AML-193 (cell line): ENCODE data around the gene ARID3B.

Experiments
- DNase-seq, 2 experiments: peaks; one replicate each; lab custom pipeline; 2025; lab: John Stamatoyannopoulos, UW

Gene ARID3B

DNA sequence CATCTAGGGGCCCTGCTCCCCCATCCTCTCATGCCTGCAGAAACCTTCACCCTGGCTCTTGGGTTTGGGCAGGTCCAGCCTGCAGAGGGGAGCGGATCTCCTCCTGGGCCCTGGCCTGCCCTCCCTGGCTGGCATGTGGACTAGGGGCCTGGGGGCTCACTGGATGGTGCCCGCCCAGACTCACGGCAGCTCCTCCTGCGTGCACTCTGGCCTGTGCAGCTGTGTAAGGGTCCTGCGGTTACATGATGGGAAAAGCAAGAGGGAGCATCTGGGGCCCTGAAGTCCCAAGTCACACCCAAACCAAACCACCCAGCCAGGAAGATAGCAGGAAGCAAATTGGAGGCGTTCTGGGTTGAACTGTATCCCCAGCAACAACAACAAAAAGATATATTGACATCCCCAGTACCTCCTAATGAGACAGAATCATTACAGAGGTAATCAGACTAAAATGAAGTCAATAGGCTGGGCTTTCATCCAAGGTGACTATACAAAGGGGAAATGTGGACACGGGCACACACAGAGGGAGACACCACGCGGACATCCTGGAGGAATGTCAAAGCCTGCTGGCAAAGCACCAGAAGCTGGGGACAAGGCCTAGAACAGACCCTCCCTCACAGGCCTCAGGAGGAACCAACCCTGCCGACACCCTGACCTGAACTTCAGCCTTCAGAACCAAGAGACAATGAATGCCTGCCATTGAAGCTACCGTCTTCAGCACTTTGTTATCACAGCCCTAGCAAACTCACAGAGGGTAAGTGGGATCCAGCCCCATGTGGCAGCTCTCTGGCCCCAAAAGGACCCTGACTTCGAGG, 64.2 kb downstream of the ARID3B start:
- DNase-seq: no peak

DNA sequence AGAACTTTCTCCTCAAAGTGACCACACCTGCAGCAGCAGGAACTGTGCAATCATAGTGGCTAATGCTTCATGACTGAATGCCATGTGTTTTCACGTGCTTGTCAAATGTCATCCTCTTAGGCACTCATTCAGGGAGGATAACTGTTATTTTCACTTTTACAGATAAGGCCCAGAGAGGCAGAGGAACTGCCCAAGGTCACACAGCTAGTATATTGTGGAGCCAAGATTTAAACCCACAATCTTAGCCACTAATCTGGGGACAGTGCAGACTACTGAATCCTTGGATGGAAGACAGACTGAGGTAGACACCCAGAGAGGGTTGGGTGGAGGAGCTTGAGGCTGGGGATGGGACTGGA, 64.8 kb downstream of the ARID3B start:
- DNase-seq: no peak

DNA sequence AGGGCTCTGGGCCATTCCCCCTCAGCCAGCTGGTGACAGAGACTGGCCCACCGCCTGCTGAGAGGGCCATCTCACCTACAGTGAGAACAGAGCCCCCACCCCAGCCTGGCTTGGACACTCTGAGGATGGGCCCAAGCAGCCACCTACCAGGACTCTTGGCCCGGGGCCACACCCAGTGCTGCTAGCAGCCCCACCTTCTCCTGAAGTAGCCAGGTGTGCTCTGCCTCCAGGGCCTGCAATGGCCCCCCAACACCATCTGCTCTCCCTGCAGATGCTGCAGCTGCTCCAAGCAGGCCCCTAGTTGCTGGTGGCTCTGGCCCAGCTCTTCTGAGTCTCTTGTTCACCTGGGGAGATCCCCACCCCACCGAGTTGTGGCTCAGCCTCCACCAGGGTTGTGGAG, 67.8 kb downstream of the ARID3B start:
- DNase-seq: no peak

DNA sequence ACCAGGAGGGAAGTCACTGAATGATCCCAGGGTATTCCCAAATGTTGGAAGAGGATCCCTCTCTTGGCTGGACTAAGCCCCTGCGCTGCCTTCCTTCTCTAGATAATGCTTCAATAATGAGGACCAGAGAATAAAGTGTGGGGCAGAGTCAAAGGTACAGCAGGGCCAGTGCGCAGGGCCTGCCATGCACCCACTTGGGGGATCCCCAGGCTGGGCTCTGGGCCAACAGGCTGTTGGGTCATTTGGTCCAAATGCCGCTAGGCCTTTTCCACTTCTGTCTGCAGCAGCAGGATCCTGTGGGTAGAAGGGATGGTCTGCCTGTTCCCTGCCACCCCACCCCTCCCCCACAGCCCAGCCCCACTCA, 68.9 kb downstream of the ARID3B start:
- DNase-seq: no peak

DNA sequence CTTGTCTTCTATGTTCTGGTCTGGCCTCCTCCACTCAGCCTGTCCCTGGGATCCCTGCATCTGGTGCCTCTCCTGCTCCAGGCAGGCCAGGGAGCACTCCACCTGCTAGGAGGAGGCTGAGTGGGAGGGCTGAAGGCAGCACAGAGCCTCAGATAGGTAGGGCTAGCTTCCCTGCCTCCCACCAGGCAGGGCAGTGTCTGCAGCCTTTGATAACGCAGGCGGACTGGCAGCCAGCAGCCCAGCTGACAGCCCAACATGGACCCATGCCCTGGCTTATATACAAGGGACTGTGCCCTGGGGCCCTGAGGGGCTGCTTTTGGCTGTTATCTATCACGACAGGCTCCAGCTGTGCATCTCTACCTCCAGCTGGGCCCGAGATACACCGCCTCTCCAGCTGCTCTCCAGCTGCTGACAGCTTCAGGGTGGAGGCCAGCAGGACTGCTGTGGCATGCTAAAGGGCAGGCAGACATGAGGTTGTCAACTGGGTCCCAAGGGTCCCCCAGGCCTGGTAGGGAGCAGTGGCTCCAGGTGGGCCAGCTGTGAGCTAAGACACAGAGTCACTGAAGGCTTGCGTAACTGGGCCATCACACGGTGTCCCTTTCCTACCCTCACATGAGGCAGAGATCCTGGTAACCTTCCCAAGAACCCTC, 69.4 kb downstream of the ARID3B start:
- DNase-seq: no peak

DNA sequence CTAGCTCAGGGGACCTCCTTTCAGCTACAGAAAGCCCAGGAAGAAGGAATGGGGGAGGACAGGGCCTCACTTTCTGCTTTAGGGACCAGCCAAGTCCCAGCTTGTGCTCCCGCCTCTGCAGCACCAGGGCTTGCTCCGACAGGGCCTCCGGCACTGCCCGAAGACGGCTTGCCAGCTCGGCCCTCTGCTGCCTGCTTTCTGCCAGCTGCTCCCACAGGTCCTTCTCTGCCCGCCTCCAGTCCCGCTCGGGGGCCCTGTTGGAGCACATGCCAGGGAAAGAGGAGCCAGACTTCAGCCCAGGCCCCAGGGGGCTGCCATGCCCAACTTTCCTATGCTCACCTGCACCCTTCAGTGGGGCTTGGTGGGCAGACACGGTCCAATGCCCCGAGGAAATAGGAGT, 70.3 kb downstream of the ARID3B start:
- DNase-seq: no peak

DNA sequence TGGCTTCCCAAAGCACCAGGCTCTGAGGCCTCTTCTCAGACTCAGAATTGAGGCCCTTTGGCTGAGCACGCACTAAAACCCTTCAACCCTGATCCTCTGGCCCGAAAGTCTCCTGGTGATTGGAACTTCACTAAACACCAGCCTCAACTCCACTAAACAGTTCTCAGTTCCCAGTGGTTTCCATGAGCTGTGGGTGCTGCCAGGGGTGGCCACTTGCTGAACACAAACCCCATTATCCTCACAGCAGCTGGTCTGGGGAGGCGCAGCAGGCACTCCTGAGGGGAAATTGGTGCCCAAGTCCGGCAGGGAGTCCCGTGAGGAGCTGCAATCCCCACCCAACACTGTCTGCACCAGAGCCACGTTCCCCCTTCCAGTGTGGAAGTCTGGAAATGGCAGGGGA, 70.8 kb downstream of the ARID3B start:
- DNase-seq: no peak

DNA sequence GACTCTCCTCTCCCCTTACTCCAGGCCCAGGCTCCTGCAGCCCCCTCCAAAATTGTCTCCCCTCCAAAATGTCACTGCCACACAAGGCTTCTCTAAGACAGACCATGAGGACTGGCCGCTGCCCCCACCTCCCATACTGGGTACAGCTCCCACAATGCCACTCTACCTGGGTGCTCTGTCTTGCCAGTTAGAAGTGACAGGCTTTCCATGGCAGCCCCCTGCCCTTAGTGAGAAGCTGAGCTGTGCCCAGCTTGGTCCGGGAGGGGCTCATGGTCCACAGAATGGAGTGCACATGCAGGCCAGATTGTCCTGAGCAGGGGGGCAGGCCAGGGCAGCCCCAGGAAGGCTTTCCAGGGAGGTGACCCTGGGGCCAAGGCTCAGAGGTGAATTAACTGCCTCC, 71.7 kb downstream of the ARID3B start:
- no peak for DNase-seq

DNA sequence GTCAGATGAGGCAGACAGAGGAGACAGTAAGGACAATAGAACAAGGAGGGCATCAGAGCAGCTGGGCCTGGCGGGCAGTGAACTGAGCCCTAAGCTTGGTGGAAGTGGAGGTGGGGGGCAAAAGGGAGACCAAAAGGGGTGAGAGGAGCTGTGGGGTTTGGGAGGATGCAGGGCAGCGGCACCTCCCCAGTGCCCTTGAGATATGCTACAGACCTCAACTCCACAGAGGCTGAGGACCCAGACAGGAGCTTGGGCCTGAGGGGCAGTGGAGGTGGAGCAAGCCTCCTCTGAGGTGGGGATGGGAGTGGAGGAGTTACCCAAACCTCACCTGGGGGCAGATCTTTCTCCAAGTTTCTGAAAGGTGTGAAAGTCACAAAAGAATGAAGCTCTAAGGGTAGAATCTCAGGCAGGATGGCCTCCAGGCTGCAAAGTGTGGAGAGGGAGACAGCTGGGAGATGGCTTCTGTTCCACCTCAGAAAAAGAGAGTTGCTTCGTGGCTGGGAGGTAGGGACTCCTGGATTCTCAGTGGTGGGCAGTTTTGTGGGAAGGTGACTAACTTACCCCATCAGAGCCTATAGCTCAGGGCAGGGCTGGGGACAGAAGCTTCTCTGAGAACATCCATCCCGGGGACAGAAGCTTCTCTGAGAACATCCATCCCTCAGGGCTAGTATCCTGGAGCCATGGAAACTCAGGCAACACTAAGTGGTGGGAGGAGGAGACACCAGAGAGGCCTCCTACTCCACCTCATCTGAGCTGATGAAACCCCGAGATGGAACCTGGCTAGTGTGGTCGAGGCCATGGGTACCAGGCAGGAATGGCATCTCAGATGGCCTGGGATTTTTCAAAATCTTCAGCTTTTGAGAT, 72.3 kb downstream of the ARID3B start:
- DNase-seq: no peak

DNA sequence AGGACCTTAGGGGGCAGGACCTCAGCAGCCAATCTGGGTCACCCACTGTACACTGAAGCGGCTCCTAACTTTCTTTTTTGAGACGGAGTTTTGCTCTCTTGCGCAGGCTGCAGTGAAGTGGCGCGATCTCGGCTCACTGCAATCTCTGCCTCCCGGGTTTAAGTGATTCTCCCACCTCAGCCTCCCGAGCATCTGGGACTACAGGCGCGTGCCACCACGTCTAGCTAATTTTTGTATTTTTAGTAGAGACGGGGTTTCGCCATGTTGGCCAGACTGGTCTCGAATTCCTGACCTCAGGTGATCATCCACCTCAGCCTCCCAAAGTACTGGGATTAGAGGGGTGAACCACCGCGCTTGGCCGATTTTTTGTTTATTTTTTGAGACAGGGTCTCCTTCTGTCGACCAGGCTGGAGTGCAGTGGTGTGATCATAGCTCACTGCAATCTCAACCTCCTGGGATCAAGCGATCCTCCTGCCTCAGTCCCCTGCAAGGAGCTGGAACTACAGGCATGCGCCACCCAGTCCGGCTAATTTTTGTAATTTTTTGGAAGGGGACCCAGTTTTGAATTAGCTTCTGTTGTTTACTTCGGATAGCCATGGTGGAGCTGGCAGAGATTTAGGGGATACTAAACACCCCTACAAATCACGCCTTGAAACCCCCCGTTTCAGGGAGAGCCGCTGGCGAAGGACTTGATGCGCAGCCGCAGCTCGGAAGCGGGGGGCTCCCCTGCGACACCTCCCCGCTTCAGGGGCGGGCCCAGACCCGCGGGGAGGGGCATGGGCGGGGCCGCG, 73.1 kb downstream of the ARID3B start:
- DNase-seq: peak in 1 of 2 experiments; percentile 13

DNA sequence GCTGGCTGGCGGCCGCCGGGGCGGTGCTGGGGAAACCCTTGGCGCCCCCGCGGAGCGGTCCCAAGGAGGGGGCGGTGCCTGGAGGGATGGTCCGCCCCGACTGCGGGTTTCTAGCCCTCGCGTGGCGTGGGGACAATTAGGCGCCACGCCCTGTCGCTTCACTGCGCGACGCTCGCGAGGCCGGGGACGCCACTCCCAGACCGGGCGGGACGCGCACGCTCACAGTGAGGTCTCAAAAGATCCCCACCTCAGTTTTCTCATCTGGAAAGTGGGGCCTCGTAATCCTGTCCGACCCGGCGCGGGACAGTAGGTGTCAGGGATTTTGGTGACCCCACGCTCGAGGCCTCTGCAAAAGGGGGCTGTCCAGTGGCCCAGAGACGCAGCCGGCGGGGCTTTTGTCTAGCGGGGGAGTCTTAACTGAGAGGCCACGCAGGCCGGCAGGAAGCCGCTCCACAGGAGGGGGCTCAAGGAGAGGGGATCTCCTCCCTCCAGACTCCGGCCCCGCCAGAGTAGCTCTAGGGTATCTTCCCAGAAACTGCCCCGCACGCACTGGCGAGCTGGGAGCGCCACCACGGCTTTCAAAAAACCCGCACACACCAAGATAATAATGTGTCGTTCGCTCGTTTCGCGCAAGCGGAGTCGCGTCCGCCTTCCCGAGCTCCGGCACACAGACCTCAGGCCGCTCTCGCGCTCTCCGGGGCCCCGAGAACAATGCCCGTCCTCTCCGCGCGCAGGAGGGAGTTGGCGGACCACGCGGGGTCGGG, 73.9 kb downstream of the ARID3B start:
- peak; percentile 40 to 51 for DNase-seq

DNA sequence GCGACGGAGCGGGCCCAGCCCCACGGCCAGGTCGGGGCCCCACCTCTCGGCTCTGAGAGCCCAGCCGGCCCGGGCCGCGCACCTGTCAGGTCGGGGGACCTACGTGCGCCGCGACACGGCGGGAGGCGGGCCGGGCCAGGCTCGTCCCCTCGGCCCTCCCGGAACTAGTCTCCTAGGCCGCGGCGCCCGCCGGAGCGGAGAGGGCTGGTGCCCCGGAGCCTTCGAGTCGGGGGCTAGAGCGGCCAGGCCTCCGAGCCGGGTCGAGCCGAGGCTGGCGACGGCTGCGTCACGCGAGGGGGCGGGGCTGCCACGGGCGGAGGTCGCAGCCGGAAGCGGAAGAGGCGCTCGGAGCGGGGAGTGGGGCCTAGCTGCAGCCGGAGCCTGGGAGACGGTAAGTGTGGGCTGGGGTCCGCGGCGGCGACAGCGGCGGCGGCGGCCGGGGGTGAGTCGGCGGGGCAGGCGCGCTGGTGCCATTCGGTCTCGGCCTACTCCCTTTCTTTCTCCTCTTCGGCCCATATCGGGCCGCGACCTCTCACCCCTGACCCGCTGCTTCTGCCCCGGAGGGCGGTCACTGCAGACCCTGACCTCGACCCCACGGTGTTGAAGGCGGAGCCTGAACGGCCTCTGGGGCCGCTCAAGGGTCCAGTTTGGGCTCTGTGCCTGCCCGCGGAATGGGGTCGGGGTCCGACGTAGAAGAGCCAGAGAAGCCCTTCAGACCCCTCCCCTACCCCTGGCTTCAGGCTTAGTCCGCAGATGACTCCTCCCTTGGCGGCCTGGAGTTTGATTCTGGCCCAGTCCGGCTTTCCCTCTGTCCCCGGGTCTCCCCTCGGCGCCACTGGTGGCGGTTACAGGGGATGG, 74.7 kb downstream of the ARID3B start, which contains the start of gene CLK3:
Gene CLK3 (plus strand): TSS at position 329 of the 858 bp plus-strand sequence. CDS start 3,361 bp downstream, outside the sequence.
- DNase-seq: peak; percentile 82 to 83

DNA sequence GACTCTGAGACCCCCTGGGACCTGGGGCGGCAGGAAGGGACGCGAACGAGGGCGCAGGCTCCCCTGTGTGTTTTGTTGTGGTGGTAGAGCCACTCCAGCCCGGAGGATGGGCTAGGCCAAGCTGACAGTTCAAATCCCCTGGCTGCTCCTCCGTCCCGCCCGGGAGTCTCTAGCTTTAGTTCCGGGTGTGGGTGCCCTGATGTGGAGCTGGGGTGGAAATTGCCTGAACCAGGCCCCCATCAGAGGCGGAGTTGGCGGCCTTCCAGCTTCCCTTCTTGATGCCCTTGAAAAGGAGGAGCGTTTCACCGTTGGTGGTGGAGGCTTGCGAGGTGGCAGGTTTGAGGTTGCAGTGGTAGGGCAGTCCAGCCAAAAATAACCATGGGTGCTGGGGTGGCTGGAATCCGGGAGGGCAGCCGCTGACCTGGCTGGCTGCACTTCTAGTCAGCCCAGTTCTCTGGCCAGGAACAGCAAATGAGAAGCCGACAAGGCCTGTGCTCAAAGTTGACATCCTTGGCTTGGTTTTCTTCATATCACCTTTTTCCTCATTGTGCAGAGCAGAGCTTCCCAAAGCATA, 75.4 kb downstream of the ARID3B start:
- DNase-seq: peak; percentile 45 to 65

DNA sequence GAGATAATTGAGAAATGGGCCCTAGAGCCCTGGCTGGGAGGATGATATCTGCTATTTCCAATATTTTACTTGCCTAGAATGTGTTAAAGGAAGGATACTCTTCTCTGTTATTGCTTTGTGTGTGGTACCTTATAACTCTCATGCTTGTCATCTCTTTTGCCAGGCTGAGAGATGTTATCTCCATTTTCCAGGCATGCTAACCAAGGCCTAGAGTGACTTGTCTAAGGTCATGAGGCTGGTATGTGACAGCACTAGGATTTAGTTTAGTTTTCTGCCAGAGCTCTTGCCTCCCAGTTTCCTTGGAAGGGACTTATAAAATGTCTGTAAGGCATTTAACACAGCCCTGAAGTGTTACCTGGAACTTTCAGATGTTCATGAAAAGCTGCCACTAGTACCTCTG, 76.0 kb downstream of the ARID3B start:
- DNase-seq: no peak

DNA sequence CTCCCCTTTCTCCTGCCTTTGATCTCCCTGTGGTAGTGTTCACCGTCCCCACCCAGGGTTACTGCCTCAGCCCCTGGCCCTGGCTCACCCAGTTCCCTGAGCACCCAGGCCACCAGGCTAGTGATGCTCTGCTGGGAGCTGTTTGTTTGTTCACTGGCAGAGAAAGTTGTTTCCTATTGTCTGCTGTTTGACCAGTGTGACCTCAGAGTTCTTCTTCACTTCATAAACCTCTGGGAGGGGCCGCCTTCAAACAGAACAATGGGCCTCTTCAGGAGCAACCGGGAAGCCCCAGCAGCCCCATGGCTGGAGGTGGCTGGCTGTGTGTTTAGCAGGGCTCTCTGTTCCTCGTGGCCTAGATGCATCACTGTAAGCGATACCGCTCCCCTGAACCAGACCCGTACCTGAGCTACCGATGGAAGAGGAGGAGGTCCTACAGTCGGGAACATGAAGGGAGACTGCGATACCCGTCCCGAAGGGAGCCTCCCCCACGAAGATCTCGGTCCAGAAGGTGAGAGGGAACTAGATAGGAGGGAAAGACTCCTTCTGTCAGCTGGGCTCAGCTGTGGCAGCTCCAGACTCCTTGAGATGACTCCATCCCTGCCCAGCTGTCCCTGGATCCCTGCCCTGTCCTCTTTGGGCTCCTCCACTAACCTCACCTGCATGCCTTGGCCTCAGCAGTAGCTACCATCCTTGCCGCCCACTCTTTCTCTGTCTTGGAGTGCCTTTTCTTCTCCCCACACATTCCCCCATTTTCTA, 78.0 kb downstream of the ARID3B start:
- no peak for DNase-seq

DNA sequence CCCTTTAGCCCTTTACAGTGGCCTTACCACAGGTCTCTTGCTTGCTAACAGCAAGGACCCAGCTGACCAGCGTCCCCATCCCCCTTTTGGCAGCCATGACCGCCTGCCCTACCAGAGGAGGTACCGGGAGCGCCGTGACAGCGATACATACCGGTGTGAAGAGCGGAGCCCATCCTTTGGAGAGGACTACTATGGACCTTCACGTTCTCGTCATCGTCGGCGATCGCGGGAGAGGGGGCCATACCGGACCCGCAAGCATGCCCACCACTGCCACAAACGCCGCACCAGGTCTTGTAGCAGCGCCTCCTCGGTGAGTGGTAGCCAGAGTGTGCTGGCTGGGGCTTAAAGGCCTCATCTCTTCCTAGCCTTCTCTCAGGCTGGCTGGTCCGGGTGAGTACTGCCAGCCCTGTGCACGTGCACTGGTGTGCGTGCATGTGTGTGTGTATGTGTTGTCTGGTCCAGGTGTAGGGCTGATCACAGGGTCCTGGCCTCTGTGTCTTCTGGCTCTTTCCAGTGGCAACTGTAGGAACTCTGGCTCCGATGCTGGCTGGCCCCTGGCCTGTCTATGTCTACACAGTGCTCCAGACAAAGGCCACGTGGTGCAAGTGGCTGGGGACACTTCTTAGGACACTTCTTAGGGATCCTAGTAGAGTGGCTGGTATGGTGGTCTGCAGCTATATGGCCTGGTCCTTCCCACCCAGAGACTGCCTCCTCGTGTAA, 79.1 kb downstream of the ARID3B start:
- no peak for DNase-seq

DNA sequence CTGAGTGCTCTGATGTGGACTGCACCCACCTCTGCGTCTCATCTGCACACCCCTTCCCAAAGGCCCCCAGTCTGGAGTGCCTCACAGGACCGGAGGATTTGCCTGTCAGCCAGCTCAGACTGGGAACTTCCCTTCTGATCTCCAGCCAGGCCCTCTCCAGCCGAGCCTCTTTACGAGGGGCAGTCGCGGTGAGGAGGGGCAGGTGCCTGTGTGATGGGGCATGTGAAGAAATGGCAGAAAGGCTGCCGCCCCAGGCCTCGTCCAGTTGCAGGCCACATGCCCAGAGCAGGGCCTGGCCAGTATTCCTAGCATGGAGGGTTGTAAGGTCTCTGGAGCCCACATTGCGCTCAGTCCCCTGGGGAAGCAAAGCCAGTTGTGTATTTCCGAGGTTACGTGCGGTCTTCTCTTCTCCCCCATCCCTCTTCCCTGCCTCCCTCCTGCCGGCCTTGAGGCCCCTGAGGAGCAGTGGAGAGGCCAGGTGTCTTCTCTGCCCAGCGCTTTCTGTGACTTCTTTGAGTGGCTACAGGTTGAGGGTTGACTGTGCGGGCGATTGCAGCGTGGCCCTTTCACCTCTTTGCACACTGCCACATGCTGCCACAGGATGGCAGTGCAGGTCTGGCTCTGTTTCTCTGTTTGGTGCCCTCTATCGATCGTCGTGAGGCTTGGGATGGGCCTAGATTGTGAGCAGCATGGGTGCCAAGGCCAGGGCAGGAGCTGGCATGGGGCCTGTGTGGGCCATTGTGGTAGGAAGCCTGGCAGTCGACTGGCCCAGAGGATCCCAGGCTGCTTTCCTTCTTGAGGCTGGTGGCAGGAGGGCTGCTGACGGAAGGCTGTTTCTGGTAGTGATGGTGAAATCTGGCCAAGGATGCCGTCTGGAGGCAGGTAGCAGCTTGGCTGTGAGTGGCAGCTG, 79.9 kb downstream of the ARID3B start:
- peak; percentile 78 to 85 for DNase-seq
